Breast epithelium (tissue), 4 donors: ENCODE results near the gene SPINT2. TPM values are rescaled to one million over a fixed set of nuclear protein-coding genes. Genes with fewer than 3 reads are reported as not detected.
A peak's percentile ranks its signal among the peaks of the same experiment; 100 is the strongest.

ENCODE experiments used
- DNase-seq, 2 donors: peaks; one replicate each; pipeline ENCODE4 v3.0.0-alpha.2; 2019; ENCODE audit warnings: low spot score in 2 of 2
- H3K27ac ChIP-seq, 2 donors: fragments of 200-600 bp; sonication (generic) in 1 of 2; one replicate each; pipeline ENCODE4 v1.5.1; 2016 to 2019; ENCODE audit warnings: mild to moderate bottlenecking in 1 of 2
- H3K27me3 ChIP-seq, 2 donors: fragments of 200-600 bp; sonication (generic) in 1 of 2; one replicate each; pipeline versions ENCODE4 v1.5.1 to v1.6.0; 2017 to 2019; ENCODE audit warnings: control low read depth in 1 of 2, mild to moderate bottlenecking in 1 of 2
- H3K36me3 ChIP-seq: fragments of 200-600 bp; one replicate; pipeline ENCODE4 v1.5.1; 2019
- H3K4me1 ChIP-seq, 2 donors: fragments of 200-600 bp; sonication (generic); one replicate each; pipeline ENCODE4 v1.5.1; 2016 to 2019; ENCODE audit warnings: control low read depth in 1 of 2
- H3K4me3 ChIP-seq, 3 donors: fragments of 200-600 bp; sonication (generic); 1 replicate in 2 of 3; 2 replicates in 1 of 3; pipeline ENCODE4 v1.5.1; 2016 to 2019; ENCODE audit warnings: mild to moderate bottlenecking in 3 of 3, moderate library complexity in 2 of 3
- H3K9me3 ChIP-seq, 2 donors: fragments of 200-600 bp; sonication (generic) in 1 of 2; one replicate each; pipeline ENCODE4 v1.5.1; 2016 to 2019; ENCODE audit warnings: control low read depth in 1 of 2
- POLR2A ChIP-seq: fragments of 450-650 bp; IDR thresholded peaks from one replicate; pipeline ENCODE4 v1.6.1; 2016; ENCODE audit warnings: antibody characterized with exemption, mild to moderate bottlenecking, moderate library complexity
- POLR2AphosphoS5 ChIP-seq, 3 donors: sonication (generic); formaldehyde crosslinking; IDR thresholded peaks; one replicate each; pipeline ENCODE4 v1.6.1; 2017; ENCODE audit warnings: antibody characterized with exemption in 3 of 3
- intact Hi-C: fragments of 100-400 bp; cut with DNase I; formaldehyde crosslinking; loops from one replicate; pipeline ENCODE4 v1.15.1; 2023; ENCODE audit warnings: low total_unique reads
- total RNA-seq, 3 donors: library from RNA; depleted of rRNA; stranded (reverse); fragments of >200 nt; gene quantifications; one replicate each; pipeline ENCODE4 v1.1.0, GENCODE V29; 2016
- TF ChIP-seq, protein P1 (sequence below), 3 donors: fragments of 450-650 bp; IDR thresholded peaks; one replicate each; pipeline ENCODE4 v1.5.1; 2016 to 2017; ENCODE audit warnings: antibody characterized with exemption in 3 of 3, mild to moderate bottlenecking in 3 of 3, moderate library complexity in 3 of 3

SPINT2 gene, protein sequence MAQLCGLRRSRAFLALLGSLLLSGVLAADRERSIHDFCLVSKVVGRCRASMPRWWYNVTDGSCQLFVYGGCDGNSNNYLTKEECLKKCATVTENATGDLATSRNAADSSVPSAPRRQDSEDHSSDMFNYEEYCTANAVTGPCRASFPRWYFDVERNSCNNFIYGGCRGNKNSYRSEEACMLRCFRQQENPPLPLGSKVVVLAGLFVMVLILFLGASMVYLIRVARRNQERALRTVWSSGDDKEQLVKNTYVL
- 100 to 1,000 TPM in 2 of 3 donors, 10 to 100 TPM in 1; 17.1 to 639 (median 492) TPM for total RNA-seq

- intact Hi-C loops = no loop called here
- H3K4me3 ChIP-seq = peak within 1 kb of the TSS; percentile 44 to 89 (median 67)
- peaks cover 0 to 6% of the 10 kb centered on the region in 2 donors for H3K4me1 ChIP-seq
- TF ChIP-seq POLR2AphosphoS5 (IDR thresholded peaks at IDR 0.05) = peak; percentile 63 to 98 (median 73)
- TF ChIP-seq POLR2A = peak; percentile 80
- TF ChIP-seq, protein P1, sequence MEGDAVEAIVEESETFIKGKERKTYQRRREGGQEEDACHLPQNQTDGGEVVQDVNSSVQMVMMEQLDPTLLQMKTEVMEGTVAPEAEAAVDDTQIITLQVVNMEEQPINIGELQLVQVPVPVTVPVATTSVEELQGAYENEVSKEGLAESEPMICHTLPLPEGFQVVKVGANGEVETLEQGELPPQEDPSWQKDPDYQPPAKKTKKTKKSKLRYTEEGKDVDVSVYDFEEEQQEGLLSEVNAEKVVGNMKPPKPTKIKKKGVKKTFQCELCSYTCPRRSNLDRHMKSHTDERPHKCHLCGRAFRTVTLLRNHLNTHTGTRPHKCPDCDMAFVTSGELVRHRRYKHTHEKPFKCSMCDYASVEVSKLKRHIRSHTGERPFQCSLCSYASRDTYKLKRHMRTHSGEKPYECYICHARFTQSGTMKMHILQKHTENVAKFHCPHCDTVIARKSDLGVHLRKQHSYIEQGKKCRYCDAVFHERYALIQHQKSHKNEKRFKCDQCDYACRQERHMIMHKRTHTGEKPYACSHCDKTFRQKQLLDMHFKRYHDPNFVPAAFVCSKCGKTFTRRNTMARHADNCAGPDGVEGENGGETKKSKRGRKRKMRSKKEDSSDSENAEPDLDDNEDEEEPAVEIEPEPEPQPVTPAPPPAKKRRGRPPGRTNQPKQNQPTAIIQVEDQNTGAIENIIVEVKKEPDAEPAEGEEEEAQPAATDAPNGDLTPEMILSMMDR (IDR thresholded peaks at IDR 0.05) = no peak
- DNase-seq = peak in 1 of 2 donors; percentile 95
- no peaks in the 10 kb centered on the region for H3K27me3 ChIP-seq
- no peaks in the 10 kb centered on the region for H3K36me3 ChIP-seq
- peak within 1 kb of the TSS; percentile 97 to 98 for H3K27ac ChIP-seq
- H3K9me3 ChIP-seq = no peaks in the 10 kb centered on the region
Measured at GRCh38 chr19:38264486-38265212, at the start of gene SPINT2. SPINT2 (plus strand) TSS chr19:38264573; CDS start chr19:38264893, 320 bp downstream.

DNA sequence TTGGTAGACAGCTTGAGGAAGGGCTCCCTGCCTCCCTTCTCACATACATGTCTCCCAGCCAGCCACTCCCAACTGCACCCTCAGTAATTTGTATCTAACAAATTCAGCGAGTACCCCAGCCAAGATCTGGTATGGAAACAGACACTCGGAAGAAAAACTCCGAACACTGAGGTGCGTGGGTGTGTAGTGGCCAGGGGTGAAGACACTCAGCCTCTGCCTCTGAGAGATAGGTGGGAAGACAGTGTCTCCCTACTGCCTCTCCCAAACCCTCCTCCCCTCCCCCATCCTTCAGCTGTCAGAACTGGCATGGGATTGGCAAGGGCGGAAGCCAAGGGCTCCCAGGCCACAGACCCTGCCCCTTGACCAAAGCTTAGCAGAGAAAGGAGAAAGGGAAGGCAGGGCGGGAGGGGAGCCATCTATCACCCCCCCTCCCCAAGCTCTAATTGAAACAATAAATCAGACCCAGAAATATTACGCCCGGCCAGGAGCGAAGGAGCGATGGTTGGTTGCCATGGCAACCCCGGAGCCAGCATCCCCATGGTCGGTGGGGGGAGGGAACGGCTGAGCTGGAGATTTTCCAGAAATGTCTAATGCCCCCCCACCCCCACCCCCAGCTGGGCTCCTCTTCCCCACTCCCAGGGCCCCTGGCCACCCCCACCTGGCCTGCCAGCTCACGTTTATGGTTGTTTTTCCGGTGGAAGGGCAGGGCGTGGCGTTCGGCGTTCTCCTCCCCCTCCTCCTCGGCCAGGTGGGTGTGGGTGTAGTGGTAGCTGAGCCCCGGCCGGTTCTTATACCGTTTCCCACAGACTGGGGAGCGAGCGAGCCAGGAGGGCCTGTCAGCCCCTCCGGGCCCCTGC is 47.4 kb upstream of the SPINT2 start:
- TF ChIP-seq POLR2A (no peak), POLR2AphosphoS5 (IDR thresholded peaks at IDR 0.05) (no peak)
- TF ChIP-seq, protein P1 (IDR thresholded peaks at IDR 0.05) = no peak
- no peaks in the 10 kb centered on the region for H3K27me3 ChIP-seq
- no peaks in the 10 kb centered on the region for H3K36me3 ChIP-seq
- H3K4me3 ChIP-seq = no peak overlapping the region
- intact Hi-C loops = no loop called here
- no peaks in the 10 kb centered on the region for H3K9me3 ChIP-seq
- DNase-seq = no peak
- H3K27ac ChIP-seq = no peak overlapping the region
- H3K4me1 ChIP-seq = no peaks in the 10 kb centered on the region

- Histone ChIP-seq H3K27ac (no peak overlapping the region), H3K4me1 (no peaks in the 10 kb centered on the region), H3K27me3 (no peaks in the 10 kb centered on the region), H3K4me3 (no peak overlapping the region), H3K9me3 (no peaks in the 10 kb centered on the region), H3K36me3 (no peaks in the 10 kb centered on the region)
- TF ChIP-seq, protein P1 (IDR thresholded peaks at IDR 0.05) = no peak
- TF ChIP-seq POLR2A (no peak), POLR2AphosphoS5 (IDR thresholded peaks at IDR 0.05) (no peak)
- DNase-seq = no peak
- intact Hi-C loops = no loop called here
Measured at GRCh38 chr19:38218204-38218603, 46.2 kb upstream of the SPINT2 start.

- Histone ChIP-seq H3K4me1 (no peaks in the 10 kb centered on the region), H3K27me3 (peaks cover 0 to 5% of the 10 kb centered on the region in 2 donors), H3K36me3 (no peaks in the 10 kb centered on the region), H3K27ac (no peak overlapping the region), H3K9me3 (no peaks in the 10 kb centered on the region), H3K4me3 (no peak overlapping the region)
- intact Hi-C loops = no loop called here
- TF ChIP-seq, protein P1 (IDR thresholded peaks at IDR 0.05) = no peak
- TF ChIP-seq POLR2AphosphoS5 (IDR thresholded peaks at IDR 0.05) (no peak), POLR2A (no peak)
- no peak for DNase-seq
Measured at GRCh38 chr19:38219221-38219620, 45.2 kb upstream of the SPINT2 start.
